GM12891 (cell line): ENCODE data around the gene PIAS1.

Experiments used
- PAX5 ChIP-seq: IDR thresholded peaks from 2 replicates; pipeline ENCODE4 v1.6.1; 2011; ENCODE audit warnings: low read length, moderate library complexity, mild to moderate bottlenecking; ENCODE audit not compliant: insufficient read depth, severe bottlenecking
- POLR2A ChIP-seq: IDR thresholded peaks from 2 replicates; pipeline ENCODE4 v1.6.1; 2011; ENCODE audit warnings: low read depth, low read length, control low read depth
- POLR2AphosphoS5 ChIP-seq: IDR thresholded peaks from 2 replicates; pipeline ENCODE4 v1.6.1; 2011; ENCODE audit warnings: low read depth, low read length, control low read depth
- POU2F2 ChIP-seq: IDR thresholded peaks from 2 replicates; pipeline ENCODE4 v1.6.1; 2011; ENCODE audit warnings: low read depth, mild to moderate bottlenecking, control low read depth, low read length, moderate library complexity
- SPI1 ChIP-seq: IDR thresholded peaks from 2 replicates; pipeline ENCODE4 v1.6.1; 2011; ENCODE audit warnings: low read depth, low read length, control low read depth
- TAF1 ChIP-seq: IDR thresholded peaks from 2 replicates; pipeline ENCODE4 v1.6.1; 2011; ENCODE audit warnings: low read depth, low read length, control low read depth

DNA sequence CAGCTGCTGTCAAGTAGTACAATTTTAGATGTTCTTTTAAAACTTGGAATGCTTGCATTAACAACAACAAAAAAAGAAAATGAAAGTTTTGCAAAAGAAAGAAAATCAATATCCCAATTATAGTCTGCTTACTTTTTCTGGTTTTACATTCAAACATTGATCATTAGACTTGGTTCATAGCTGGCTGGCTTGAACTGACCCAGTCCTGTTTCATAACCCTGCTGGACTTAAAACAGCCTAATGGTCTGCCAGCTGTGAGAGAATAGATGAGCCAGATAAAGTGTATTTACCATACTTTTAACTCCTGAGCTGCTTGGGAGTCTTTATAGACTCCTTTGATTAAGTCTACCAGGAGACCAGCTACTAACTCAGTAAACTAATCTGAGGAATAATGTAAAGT lies 59.2 kb downstream of the PIAS1 start:
- TF ChIP-seq POLR2A: no peak
- no peak for TF ChIP-seq POLR2AphosphoS5
- TF ChIP-seq TAF1: no peak
- no peak for TF ChIP-seq PAX5
- TF ChIP-seq POU2F2: no peak
- TF ChIP-seq SPI1: no peak
